HG02588 (cell line): ENCODE results near the gene PRDM16.
"Not testable (repeated sequence)": the region's sequence is repeated elsewhere in the genome, so short reads cannot be mapped to it uniquely, and the experiment has no call there.

Source experiments
- ATAC-seq: cut with Tn5 transposase; IDR thresholded peaks from one replicate; pipeline ENCODE4 v1.9.1; 2021; ENCODE audit warnings: mild to moderate bottlenecking, moderate library complexity; ENCODE audit not compliant: unreplicated experiment

PRDM16 gene

DNA sequence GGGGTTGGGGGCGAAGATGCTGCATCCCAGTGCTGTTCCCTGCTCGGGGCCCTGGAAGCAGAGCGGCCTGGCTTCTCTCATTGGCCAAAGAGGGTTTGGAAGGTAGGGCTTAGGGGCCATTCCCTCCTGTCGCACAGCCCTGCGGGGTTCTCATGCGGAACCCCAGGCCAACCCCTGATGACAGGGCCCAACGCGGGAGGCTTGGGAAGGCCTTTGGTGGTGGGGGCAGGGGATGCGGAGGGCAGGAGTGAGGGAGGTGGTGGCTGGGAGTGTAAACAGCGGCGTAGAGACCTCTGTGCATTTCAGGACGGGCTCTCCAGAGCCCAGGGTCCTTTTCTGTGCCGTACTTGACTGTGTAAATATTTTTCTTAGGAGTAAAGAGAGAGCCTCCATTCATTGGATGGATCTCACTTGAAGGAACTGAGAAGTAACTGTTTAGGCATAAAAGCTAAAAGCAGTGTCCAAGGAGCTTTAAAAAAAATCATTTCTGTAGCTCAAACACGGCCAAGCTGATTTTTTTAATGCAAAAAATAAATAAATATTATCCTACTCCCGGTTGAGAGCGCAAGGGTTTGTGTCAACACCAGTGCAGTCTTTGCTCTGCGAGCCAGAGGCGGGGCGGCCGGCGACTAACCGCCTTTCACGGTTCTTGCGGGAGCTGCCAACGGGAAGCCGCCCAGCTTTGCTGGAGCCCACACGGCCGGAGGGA lies 169.1 kb downstream of the PRDM16 start:
- ATAC-seq = no peak

DNA sequence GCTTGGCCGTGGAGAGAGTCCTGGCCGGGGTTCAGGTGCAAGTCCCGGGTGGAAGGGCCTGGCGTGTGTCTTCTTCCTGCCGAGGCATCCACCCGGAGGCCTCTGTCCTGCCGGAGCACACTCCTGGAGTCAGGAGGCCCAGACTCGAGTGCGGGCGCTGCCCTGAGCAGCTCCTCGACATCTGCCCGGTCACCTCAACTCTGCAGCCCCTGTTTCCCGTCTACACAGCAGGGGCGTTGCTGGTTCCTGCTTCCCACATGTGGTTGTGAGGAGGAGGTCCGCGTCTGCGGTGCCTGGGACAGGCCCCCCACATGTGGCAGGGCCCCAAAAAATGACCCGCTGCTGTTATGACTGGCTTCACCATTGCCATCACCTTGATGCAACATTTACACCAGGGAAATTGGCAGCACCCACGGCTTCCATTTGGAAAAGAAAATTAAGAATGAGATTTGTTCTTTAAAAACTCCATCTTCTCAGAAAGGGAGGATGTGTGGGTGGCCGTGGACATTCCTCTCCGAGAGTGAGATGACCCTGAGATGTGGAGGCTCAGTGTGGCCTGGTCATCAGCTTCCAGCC lies 169.8 kb downstream of the PRDM16 start:
- ATAC-seq = no peak

DNA sequence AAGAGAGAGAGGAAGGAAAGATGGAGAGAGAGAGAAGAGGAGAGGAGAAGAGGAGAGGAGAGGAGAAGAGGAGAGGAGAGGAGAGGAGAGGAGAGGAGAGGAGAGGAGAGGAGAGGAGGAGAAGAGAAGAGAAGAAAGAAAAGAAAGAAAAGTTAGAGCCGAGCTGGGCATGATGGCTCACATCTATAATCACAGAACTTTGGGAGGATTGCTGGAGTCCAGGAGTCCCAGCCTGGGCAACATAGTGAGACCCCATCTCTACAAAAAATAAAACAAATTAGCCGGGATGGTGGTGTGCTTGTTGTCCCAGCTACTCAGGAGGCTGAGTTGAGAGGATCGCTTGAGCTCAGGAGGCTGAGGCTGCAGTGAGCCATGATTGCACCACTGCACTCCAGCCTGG lies 171.0 kb downstream of the PRDM16 start:
- not testable (repeated sequence) for ATAC-seq

DNA sequence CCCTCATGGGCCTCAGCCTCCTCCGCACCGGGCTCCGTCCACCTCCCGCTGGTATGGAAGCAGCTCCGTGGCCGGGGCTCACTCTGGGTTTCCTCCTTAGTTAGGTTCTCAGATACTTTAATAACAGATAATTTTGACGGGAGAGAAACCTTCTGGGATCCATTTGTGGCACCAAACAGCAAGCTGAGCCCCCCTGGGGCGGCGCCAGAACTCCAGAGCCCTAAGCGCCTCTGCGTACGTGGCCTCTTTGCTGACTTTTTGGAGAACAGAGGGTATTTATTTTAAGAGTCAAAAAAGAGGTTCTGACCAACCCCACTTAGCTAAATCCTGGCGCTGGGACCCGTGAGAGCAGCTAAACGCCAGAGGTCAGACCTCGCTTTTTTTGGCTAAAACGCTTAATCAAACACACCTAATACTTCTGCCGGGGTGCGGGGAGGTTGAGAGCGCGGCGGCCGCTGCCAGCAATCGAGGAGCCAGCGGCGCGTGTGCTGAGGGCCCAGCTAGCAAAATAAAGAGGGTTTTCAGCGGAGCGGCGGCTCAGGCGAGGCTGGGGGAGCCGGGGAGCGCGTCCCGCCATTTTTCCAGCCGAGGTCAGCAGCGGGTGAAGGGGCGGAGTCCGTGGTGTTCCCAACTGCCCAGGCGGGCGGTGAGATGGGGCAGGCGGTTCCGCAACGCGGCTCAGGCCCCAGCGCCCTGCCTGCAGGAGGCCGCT lies 171.7 kb downstream of the PRDM16 start:
- no peak for ATAC-seq

DNA sequence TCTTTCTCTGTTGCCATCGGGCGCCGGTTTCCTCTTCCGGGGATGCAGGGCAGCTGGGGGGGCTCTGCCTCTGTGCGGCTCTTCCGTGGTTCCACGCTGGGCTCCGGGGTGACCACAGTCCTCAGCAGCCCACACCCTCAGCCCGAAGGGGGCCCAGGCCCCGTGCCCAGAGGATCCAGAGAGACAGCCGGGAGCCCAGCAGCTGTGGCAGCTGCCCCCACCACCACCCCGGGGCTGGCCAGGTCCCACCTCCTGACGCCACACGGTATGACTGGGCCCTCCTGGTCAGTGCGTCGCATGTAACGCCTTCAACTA lies 172.2 kb downstream of the PRDM16 start:
- ATAC-seq = no peak

DNA sequence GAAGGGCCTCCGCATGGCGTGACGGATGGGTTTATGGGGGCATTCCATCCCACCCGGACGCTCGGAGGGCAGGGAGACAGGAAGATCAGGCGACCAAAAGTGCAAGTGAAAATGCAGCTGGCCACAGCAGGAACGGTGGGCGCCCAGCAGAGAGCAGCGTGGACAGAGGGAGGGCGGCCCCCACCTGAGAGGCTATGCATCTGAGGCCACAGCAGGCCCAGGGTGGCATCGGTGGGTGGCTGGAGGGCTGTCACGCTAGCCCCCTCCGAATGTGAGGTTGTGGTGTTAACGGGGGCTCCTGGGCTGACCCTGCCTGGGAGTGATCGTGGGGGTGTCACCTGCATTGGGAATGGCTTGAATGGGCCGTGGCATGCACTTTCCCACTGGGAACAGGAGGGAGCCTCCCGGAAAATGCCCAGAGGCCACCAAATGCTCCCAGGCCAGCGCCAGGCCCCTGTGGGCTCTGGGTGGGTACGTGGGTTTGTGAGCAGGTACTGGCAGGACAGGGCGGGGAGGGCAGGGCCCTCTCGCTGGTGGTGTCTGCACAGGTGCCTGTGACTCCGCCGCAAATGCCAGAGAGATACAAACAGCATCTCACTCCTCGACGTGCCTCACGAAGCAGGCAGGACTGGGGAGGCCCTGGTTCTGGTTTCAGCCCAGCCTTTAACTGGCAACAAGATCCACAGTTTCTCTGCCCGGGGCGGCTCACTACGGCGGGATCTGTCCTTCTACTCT lies 172.8 kb downstream of the PRDM16 start:
- no peak for ATAC-seq

DNA sequence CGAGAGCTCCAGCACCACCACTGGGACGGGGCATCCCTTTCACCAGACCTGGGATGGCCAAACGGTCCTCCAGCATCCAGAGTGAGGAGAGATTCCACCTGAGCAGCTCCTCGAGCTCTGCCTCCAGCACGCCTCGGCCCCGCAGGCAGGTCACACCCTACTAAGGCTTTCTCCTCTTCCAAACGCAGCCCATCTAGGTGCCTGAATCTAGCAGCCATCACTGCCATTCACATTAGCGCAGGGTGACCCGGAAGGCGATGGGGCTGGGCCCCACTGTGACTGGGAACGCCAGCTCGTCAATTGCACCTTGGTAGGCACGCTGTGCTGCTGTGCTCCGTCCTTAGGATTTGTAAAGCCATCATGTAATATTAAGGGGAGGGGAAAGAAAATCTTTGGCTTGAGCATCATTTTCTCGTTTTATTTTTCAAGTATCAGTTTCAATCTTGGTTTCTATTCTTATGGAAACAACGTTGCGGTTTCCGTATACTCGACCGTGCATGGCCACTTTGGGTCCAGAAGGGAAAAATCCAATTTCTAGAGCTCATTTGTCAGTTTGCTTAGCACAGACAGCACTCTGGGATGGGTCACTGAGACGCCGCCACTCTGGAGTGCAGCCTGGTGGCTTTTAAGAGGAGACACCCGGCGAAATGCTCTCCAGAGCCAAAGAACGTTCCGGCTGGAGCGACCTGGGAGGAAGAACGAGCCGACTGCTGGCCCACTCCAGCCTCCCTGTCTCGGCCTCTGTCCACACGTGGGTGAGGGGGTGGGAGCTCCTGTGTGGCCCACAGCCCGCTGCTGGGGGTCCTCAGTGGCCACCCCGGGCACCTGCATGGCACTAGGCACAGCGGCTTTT lies 173.6 kb downstream of the PRDM16 start:
- no peak for ATAC-seq

DNA sequence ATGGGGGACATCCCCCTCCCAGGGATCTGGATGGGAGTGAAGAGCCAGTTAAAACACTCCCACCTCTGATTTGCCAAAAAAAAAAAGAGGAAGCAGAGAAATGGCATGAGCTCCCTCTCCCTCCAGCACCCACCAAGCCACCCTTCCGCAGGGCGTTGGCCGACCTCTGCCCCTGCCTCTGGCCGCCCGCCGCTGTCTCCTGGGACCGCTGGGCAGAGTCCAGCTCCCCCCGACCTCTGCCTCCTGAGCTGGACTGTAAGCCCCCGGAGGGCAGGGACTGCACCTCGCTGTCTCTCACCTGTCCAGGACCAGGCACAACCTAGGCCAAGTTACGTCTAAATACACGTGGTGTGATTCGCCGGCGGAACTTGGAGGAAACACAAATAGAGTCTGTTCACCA lies 174.3 kb downstream of the PRDM16 start:
- ATAC-seq = no peak

DNA sequence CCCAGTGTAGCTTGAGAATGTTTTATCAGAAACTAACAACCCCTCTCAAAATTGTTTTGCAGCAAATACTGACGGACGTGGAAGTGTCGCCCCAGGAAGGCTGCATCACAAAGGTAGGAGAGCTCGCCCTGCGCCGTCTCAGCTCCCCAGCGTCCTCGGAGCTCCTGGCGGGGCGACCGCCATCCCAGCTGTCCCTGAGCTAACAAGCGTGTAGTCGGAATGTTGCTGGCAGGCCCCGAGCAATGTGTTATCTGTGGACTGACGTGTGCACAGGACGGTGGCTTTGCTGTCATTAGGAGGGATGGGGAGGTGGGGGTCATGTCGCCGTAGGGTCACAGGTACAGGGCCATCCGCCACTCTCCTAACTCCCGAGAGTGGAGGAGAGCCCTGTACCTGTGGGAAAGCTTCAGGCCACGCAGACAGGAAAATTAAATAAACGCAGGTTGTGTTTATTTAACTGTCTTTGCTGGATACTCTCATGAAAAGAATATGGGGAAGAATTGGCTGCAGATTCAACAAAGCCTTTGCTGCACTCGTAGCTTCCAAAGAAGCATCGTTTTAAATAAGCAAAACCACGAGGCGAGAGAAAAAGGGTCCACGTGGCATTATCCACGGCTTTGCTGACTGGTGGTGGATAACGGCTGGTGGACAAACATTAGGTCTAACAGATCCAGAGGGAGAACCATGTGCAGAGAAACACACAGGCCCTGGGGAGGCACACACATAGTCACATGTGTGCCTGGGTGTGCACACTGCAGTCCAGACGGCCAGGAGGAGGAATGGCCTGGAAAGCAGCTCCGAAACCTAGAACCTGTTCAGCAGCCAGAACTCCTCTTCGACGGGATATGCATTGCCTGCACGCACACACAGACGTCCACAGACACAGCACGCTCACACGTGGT lies 175.3 kb downstream of the PRDM16 start:
- no peak for ATAC-seq

DNA sequence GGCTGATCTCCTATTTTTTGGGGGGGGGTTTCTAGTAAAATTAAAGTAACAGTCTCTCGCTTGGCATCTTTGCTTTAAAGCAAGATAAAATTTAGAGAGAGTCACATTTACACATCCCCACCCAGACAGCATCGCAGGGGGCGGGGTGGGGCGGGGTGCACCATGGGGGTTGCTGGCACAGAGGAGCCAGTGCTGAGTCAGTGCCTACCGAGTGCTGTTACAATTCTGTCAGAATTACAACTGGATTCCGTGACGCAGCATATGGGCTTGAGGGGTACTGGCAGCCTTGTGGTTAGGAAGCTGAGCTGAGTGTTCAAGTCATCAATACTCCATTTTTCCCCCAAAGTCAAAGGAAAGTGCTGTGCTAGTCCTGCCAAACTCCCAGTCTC lies 175.9 kb downstream of the PRDM16 start:
- ATAC-seq = no peak

DNA sequence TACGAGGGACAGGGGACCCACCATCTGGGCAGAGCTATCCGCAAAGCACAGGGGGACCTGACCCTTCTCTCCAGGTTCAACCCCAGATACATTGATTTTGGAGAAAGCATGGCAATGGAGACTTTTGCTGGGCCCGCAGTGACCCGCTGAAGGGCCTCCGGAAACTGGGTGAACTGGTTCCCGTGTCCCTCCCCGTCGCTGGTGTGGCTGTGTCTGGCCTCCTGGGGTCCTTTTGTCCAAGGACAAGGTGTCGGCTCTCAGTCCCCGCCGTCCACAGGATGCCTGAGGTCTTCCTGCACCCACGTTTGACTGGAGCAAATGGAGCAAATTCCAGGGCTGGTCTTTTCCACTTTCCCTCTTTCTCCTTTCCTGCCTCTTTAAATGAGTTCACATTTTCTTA lies 176.3 kb downstream of the PRDM16 start:
- ATAC-seq = no peak

DNA sequence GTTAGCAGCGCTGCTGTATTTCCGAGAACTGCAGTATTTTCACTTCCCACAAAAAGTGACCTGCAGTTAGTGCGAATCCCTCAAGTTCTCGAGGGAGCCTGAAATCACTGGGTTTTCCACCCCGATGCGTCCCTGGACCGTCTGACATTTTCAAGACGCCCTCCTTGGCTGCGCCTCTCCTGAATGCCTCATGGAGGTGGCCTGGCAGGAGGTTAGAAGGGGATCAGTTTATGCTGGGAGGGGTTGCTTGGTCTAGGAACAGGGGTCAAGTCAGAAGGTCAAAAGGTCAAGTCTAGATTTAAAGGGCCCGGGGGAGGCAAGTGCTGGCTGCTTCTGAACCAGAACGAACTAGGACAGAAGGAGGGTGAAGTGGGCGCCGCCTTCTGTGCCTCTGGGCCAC lies 176.8 kb downstream of the PRDM16 start:
- ATAC-seq = no peak

DNA sequence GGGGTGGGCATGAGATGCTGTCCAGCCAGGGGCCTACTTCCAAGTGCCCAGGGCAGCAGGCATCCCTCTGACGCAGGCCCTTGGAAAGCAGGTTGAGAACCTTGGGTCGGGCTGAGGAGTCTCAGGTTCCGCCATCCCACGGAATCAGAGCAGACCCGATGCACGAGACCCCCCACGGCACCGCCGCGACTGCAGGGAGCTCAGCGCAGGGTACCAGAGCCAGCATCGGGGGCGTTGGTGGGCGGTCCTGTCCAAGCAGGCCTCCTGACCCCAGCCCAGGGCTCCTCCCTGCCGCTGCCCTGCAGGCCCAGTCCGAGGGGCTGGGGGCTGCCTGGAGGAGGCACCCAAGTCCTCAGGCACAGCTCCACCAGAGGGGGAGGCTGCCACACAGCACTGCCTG lies 177.2 kb downstream of the PRDM16 start:
- no peak for ATAC-seq

DNA sequence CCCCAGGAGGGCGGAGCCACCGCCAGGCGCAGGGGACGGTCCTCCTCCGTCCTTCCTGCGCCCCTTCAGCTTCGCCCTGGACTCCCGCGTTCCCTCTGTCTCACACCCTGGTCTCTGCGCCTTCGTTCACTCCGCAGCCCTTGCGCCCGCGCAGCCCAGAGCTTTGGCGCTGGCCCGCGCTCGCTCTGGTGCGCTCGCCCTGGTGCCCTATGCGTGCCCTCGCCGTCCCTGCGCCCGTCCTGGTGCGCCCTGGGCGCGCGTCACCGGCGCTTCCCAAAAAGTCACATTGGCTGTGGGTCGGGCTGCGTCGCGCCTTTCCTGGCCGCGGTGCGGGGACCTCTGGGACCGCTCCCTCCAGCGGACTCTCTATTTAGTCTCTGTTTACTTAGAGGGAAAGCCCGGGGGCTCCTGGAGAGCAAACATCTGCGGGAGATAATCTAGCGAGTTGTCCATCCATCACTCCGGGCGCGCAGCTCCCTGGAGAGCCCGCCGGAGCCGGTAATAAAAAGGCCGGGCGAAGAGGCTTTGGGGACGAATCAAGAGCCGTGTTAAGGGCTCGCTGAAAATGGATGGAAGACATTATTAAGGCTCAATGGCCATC lies 178.6 kb downstream of the PRDM16 start:
- ATAC-seq = no peak

DNA sequence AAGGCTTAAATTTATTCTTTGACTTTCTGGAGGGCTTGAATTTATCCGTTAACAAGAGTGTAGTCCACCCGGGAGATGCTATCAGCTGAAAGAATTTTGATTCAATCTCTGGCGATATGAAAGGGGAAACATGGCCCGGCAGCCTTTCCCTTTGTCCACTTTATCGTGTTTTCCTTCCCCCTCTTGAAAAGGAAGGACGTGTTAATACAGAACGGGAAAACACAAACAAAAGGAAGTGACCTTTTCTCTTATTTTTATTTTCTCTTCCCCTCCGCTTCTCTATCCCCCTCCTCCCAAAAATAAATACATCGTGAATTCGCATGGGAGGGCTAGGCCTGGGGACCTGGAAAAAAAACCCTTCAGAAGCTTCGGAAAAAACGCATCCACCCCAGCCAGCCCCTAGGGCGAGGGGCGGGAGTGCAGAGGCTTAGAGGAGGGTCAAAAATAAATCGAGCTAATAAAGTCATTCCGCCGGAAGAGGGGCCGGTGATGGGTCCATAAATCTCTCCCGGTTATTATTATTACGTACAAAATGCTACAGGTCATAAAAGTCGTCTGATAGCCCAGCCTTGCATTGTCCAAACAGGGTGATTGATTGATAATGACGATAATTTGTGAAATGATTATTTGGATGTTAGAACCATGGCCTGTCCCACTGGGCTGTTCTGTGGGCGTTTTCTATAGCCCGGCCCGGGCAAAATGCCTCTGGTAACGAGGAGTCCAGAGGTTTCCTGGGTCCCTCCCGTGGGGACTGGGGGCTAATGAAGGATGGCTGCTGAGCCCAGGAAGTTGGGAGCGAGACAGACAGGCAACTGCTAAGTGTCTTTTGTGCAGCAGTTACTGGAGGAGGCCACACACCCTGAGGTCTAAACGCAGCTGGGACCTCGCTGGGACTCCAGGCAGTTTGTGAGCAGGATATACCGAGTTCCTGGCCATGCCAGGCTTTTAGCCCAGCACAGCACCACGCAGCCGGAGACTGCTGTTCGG lies 179.4 kb downstream of the PRDM16 start:
- no peak for ATAC-seq

DNA sequence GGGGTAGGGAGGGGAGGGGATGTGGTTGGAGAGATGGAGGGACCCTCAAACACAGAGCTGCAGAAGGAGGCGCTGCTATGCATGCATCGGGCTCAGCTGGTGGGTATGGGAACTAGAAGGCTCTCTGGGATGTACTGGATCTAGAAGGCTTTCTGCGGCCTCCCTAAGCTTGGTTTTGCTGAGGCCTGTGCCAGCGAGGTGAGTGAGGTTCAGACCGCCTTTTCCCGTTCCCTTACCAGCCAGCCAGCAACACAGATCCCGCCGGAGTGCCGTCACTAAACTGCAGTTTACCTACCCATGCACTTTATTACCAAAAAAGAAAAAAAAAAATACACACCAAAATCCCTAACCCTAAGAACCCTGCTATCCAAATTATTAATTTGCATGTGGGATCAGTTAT lies 180.2 kb downstream of the PRDM16 start:
- no peak for ATAC-seq

DNA sequence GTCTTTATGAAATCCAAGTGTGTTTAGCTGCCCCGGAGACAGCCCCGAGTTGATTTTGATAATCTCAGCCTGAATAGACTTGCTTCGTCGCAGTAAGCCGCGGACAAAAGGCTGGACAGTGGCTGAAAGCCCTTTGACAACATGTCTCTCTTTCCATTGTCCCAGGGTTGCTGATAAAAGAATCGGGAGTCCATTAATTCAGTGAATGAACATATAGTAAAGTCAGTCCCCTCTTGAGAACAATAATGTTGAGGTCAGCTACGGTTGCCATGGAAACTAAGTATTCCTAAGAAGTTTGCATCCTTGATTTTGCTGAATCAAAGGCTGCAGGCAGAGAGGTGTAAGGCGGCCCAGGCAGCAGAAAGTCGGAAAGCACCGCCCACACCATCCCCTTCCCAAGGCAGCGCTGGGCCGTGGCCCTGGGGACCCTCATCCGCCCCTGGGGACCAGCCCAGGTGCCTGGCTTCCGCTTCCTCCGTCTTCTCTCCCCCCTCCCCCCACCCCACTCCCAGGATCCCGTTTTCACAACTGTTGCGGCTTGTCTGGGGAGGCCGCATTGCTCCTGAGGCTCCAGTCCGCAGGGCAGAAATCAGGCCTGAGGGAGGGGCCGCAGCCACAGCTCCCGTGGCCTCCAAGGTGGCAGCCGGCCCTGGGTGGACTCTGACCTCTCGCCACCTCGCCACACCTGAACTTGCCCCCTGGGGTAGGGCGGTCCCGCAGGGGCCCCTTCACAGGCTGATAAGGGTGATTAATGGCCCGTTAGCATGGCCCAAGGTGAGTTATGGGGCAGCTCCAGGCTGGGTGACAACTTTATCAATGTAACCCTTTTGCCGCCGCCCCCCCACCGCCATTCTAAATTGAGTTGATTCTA lies 180.9 kb downstream of the PRDM16 start:
- no peak for ATAC-seq
